ENCODE measurements around the gene AQR. TPM values are rescaled to one million over a fixed set of nuclear protein-coding genes. Genes with fewer than 3 reads are reported as not detected.

AQR gene
- total and polyA plus RNA-seq, 2 of the 4 experiments (the other 2 are of a cell fraction): 17.9 to 29.6 TPM

DNA sequence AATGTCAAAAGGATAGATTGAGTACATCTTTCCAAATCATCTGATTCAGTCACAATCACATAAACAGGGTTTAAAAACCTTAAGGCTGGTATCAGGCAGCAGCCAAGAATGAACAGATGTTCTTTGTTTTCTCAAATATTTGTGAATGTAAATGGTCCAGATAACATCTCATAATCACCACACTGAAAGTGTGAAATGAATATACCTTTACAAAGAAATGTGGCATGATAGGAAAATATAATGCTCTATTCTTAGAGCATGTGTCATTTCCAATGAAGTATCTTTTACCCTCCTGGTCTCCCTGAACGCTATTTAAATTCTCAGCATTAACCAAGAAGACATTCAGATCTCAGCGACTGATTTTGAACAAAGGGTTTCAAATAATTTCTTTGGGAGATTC is 165.4 kb downstream of the AQR start:
- DNase-seq (no peak), ATAC-seq (ENCODE audit: low read depth) (no peak)
- Histone ChIP-seq H3K9ac (ENCODE audit: low read depth, low read length) (no peak overlapping the region), H4K20me1 (ENCODE audit: insufficient read depth, low read length) (no peaks in the 10 kb centered on the region), H2BK120ac (ENCODE audit: low read depth, low read length) (no peak overlapping the region), H2BK20ac (ENCODE audit: low read depth, low read length) (no peak overlapping the region), H3K4me2 (ENCODE audit: low read depth, low read length) (no peak overlapping the region), H4K5ac (ENCODE audit: low read depth, low read length) (no peak overlapping the region), H3K9me1 (ENCODE audit: insufficient read depth, low read length) (no peaks in the 10 kb centered on the region; the same call in 1 of the 2 replicates), H4K91ac (ENCODE audit: insufficient read depth, low read depth, low read length) (no peak overlapping the region), H3K4ac (ENCODE audit: low read depth, low read length) (no peak overlapping the region), H3K4me3 (ENCODE audit: insufficient read depth, low read depth, low read length) (no peak overlapping the region), H3K27ac (ENCODE audit: insufficient read depth, low read length) (no peak overlapping the region), H3K27me3 (ENCODE audit: control insufficient read depth, insufficient read depth, low read length) (no peaks in the 10 kb centered on the region), H2BK5ac (ENCODE audit: low read depth, low read length, poor library complexity, severe bottlenecking) (no peak overlapping the region), H3K23ac (ENCODE audit: low read depth, low read length) (no peak overlapping the region), H4K8ac (ENCODE audit: low read depth in 2 of 2, low read length in 2 of 2) (no peak overlapping the region), H2AK5ac (ENCODE audit: low read depth, low read length) (no peak overlapping the region), H3K9me3 (ENCODE audit: control insufficient read depth, insufficient read depth, low read length) (no peaks in the 10 kb centered on the region), H3K4me1 (ENCODE audit: control insufficient read depth, insufficient read depth, low read length) (peaks cover 12% of the 10 kb centered on the region), H2AFZ (replicated peaks; ENCODE audit: low read length, poor library complexity) (no peak overlapping the region), H2AK9ac (replicated peaks; ENCODE audit: low read depth, low read length, poor library complexity) (no peak overlapping the region), H2BK15ac (ENCODE audit: low read depth, low read length) (no peak overlapping the region), H3K36me3 (ENCODE audit: control insufficient read depth, insufficient read depth, low read length) (no peaks in the 10 kb centered on the region), H3K18ac (ENCODE audit: low read depth, low read length) (no peak overlapping the region), H3K56ac (ENCODE audit: extremely low read depth, insufficient read depth, low read length) (no peak overlapping the region), H3K79me1 (ENCODE audit: low read depth in 1 of 2, low read length in 2 of 2) (no peaks in the 10 kb centered on the region), H3K14ac (replicated peaks; ENCODE audit: low read depth, low read length) (no peak overlapping the region)
- no TSS peak for BruUV-seq (replicated peaks)
- CTCF ChIA-PET: no interaction called here
- in situ Hi-C loops (cut with MboI; ENCODE audit: low sequenced_read_pairs): no loop called here
- TF ChIP-seq FOS (IDR thresholded peaks at IDR 0.05; ENCODE audit: low read depth, low read length) (no peak), BHLHE40 (IDR thresholded peaks at IDR 0.05; ENCODE audit: low read depth, low read length) (no peak), POLR2A (IDR thresholded peaks at IDR 0.05; ENCODE audit: low read depth, low read length) (no peak), SMC3 (IDR thresholded peaks at IDR 0.05; ENCODE audit: low read depth, low read length) (no peak), MXI1 (IDR thresholded peaks at IDR 0.05; ENCODE audit: borderline replicate concordance, low read depth, low read length) (no peak), RAD21 (IDR thresholded peaks at IDR 0.05; ENCODE audit: low read length) (no peak), CEBPB (IDR thresholded peaks at IDR 0.05; ENCODE audit: low read depth, low read length) (no peak), CTCF (conservative IDR thresholded peaks at IDR 0.05; ENCODE audit: low read depth, low read length) (no peak), MAZ (IDR thresholded peaks at IDR 0.05; ENCODE audit: borderline replicate concordance, low read depth, low read length) (no peak), RCOR1 (IDR thresholded peaks at IDR 0.05; ENCODE audit: insufficient replicate concordance, low read length) (no peak), RFX5 (IDR thresholded peaks at IDR 0.05; ENCODE audit: low read depth, low read length) (no peak), MAFK (IDR thresholded peaks at IDR 0.05; ENCODE audit: low read depth, low read length) (no peak), CHD1 (IDR thresholded peaks at IDR 0.05; ENCODE audit: low read depth, low read length) (no peak), NFE2L2 (IDR thresholded peaks at IDR 0.05; ENCODE audit: low read depth, low read length) (no peak)
- TF ChIP-seq, protein P1, sequence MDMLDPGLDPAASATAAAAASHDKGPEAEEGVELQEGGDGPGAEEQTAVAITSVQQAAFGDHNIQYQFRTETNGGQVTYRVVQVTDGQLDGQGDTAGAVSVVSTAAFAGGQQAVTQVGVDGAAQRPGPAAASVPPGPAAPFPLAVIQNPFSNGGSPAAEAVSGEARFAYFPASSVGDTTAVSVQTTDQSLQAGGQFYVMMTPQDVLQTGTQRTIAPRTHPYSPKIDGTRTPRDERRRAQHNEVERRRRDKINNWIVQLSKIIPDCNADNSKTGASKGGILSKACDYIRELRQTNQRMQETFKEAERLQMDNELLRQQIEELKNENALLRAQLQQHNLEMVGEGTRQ (IDR thresholded peaks at IDR 0.05; ENCODE audit: low read depth, low read length): no peak
- TF ChIP-seq, protein P2, sequence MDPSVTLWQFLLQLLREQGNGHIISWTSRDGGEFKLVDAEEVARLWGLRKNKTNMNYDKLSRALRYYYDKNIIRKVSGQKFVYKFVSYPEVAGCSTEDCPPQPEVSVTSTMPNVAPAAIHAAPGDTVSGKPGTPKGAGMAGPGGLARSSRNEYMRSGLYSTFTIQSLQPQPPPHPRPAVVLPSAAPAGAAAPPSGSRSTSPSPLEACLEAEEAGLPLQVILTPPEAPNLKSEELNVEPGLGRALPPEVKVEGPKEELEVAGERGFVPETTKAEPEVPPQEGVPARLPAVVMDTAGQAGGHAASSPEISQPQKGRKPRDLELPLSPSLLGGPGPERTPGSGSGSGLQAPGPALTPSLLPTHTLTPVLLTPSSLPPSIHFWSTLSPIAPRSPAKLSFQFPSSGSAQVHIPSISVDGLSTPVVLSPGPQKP (IDR thresholded peaks at IDR 0.05; ENCODE audit: borderline replicate concordance, low read depth, low read length): no peak
- POLR2A ChIA-PET (ENCODE audit: unreplicated experiment): no interaction called here
- intact Hi-C loops (cut with micrococcal nuclease): no loop called here
- dilution Hi-C loops (cut with HindIII; ENCODE audit: low sequenced_read_pairs, unreplicated experiment): no loop called here
- 80% methylated on average over 1 of the region's 2 CpGs; no CpG with 5 or more reads in 1 of the 2 experiments for WGBS, 2 experiments (ENCODE audit: extremely low coverage in 2 of 2, insufficient read length in 1 of 2)

Measured in IMR-90 (cell line).